ENCODE data around the gene ADAM8. TPM values are rescaled to one million over a fixed set of nuclear protein-coding genes. Genes with fewer than 3 reads are reported as not detected.

ADAM8 gene
- total and polyA plus RNA-seq, 12 donors, result 0.61 to 7.7 (median 3.8) TPM

DNA sequence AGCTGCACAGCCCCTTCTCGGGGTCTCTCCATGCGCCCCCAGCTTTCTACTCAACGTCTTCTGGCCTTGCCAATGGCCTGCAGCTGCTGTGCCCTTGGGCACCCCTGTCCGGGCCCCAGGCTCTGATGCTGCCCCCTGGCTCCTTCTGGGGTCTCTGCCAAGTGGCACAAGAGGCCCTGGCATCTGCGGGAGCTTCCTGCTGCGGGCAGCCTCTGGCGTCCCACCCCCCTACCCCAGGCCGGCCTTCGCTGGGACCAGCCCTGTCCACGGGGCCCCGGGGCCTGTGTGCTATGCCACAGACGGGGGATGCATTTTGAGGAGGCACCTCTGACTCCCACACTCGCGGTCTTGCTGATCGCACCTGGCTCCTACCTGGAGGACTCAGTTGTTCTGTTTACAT lies 36.7 kb downstream of the ADAM8 start:
- intact Hi-C loops (cut with DNase I), result loop anchor here in 1 of 2 donors (10.0 kb wide), 1 partner anchor 85 kb away; no protein-coding TSS in a partner anchor
- DNase-seq, result no peak
- Histone ChIP-seq H3K4me1 (replicated peaks in 1 of 2) (peaks cover 0 to 8% of the 10 kb centered on the region in 2 donors), H3K27me3 (peaks cover 39% of the 10 kb centered on the region), H3K36me3 (replicated peaks in 1 of 2) (no peaks in the 10 kb centered on the region), H3K9me3 (replicated peaks in 1 of 3) (no peaks in the 10 kb centered on the region), H3K4me3 (no peak overlapping the region), H3K27ac (no peak overlapping the region)
- TF ChIP-seq CTCF (IDR thresholded peaks at IDR 0.05) (no peak), POLR2A (IDR thresholded peaks at IDR 0.05) (no peak)
- WGBS, 4 donors, result 58 to 74% (median 71%) methylated on average over 9 to 15 of the region's 15 CpGs

GRCh38 chr10:133238466-133238804 lies 38.2 kb downstream of the ADAM8 start:
- Histone ChIP-seq H3K36me3 (replicated peaks in 1 of 2) (no peaks in the 10 kb centered on the region), H3K4me1 (replicated peaks in 1 of 2) (peaks cover 0 to 8% of the 10 kb centered on the region in 2 donors), H3K4me3 (no peak overlapping the region), H3K9me3 (replicated peaks in 1 of 3) (no peaks in the 10 kb centered on the region), H3K27me3 (peaks cover 45% of the 10 kb centered on the region), H3K27ac (no peak overlapping the region)
- 39 to 67% (median 53%) methylated on average over 15 of the region's 15 CpGs for WGBS, 4 donors
- intact Hi-C loops (cut with DNase I), result loop anchor here in 1 of 2 donors (10.0 kb wide), 1 partner anchor 84 kb away; no protein-coding TSS in a partner anchor
- TF ChIP-seq POLR2A (IDR thresholded peaks at IDR 0.05) (no peak), CTCF (IDR thresholded peaks at IDR 0.05) (no peak)
- no peak for DNase-seq

GRCh38 chr10:133237588-133238465 lies 38.8 kb downstream of the ADAM8 start, which contains the start of gene VENTX:
TSS of gene VENTX (plus strand) at chr10:133237855. CDS start at chr10:133237915, 60 bp downstream.
- Histone ChIP-seq H3K4me1 (replicated peaks in 1 of 2) (peaks cover 0 to 8% of the 10 kb centered on the region in 2 donors), H3K9me3 (replicated peaks in 1 of 3) (no peaks in the 10 kb centered on the region), H3K27me3 (peaks cover 48% of the 10 kb centered on the region), H3K36me3 (replicated peaks in 1 of 2) (no peaks in the 10 kb centered on the region), H3K4me3 (peak within 1 kb of the TSS in 1 of 4 donors; percentile 38), H3K27ac (no peak within 1 kb of the TSS)
- WGBS, 4 donors, result 21 to 50% (median 32%) methylated on average over 11 to 60 of the region's 60 CpGs
- intact Hi-C loops (cut with DNase I), result loop anchor here in 1 of 2 donors (10.0 kb wide), 1 partner anchor 83 kb away; no protein-coding TSS in a partner anchor
- TF ChIP-seq CTCF (IDR thresholded peaks at IDR 0.05), result no peak
- no peak for TF ChIP-seq POLR2A (IDR thresholded peaks at IDR 0.05)
- DNase-seq, result no peak

GRCh38 chr10:133237241-133237587 lies 39.5 kb downstream of the ADAM8 start:
- H3K4me3 ChIP-seq, result peak overlapping the region in 1 of 4 donors; percentile 38
- H3K27ac ChIP-seq, result no peak overlapping the region
- WGBS, 4 donors, result 7 to 20% (median 8%) methylated on average over 2 to 32 of the region's 32 CpGs; no CpG with 5 or more reads in 1 of the 4 donors
- no peaks in the 10 kb centered on the region for H3K9me3 ChIP-seq (replicated peaks in 1 of 3)
- no peak for TF ChIP-seq CTCF (IDR thresholded peaks at IDR 0.05)
- peaks cover 0 to 8% of the 10 kb centered on the region in 2 donors for H3K4me1 ChIP-seq (replicated peaks in 1 of 2)
- intact Hi-C loops (cut with DNase I), result loop anchor here in 1 of 2 donors (10.0 kb wide), 1 partner anchor 82 kb away; no protein-coding TSS in a partner anchor
- DNase-seq, result no peak
- no peaks in the 10 kb centered on the region for H3K36me3 ChIP-seq (replicated peaks in 1 of 2)
- H3K27me3 ChIP-seq, result peaks cover 54% of the 10 kb centered on the region
